Mucosa of rectum (tissue), 2 donors: Measurements from ENCODE around the gene CBLL1.
A peak's percentile ranks its signal among the peaks of the same experiment; 100 is the strongest.

Experiments used
- H3K27ac ChIP-seq, 2 donors: one replicate each; pipeline ENCODE4 v1.7.0; 2013; ENCODE audit warnings: inconsistent platforms in 2 of 2, low read depth in 2 of 2, low read length in 2 of 2
- H3K27me3 ChIP-seq, 2 donors: one replicate each; pipeline ENCODE4 v1.7.0; 2013; ENCODE audit warnings: low read length in 2 of 2; ENCODE audit not compliant: control insufficient read depth in 2 of 2, insufficient read depth in 2 of 2
- H3K36me3 ChIP-seq, 2 donors: one replicate each; pipeline ENCODE4 v1.7.0; 2013; ENCODE audit warnings: low read length in 2 of 2; ENCODE audit not compliant: control insufficient read depth in 2 of 2, insufficient read depth in 2 of 2
- H3K4me1 ChIP-seq, 2 donors: one replicate each; pipeline ENCODE4 v1.7.0; 2013; ENCODE audit warnings: low read length in 2 of 2, mild to moderate bottlenecking in 1 of 2; ENCODE audit not compliant: control insufficient read depth in 2 of 2, insufficient read depth in 2 of 2
- H3K4me3 ChIP-seq, 2 donors: one replicate each; pipeline ENCODE4 v1.7.0; 2013; ENCODE audit warnings: low read length in 2 of 2
- H3K9ac ChIP-seq, 2 donors: one replicate each; pipeline ENCODE4 v1.7.0; 2013; ENCODE audit warnings: low read length in 2 of 2, low read depth in 1 of 2, mild to moderate bottlenecking in 1 of 2
- H3K9me3 ChIP-seq, 2 donors: one replicate each; pipeline ENCODE4 v1.7.0; 2013; ENCODE audit warnings: low read length in 2 of 2; ENCODE audit not compliant: control insufficient read depth in 2 of 2
- donor health status: healthy.
- donor health status: Normal muscosa, but diverticular disease.

The CBLL1 gene, protein sequence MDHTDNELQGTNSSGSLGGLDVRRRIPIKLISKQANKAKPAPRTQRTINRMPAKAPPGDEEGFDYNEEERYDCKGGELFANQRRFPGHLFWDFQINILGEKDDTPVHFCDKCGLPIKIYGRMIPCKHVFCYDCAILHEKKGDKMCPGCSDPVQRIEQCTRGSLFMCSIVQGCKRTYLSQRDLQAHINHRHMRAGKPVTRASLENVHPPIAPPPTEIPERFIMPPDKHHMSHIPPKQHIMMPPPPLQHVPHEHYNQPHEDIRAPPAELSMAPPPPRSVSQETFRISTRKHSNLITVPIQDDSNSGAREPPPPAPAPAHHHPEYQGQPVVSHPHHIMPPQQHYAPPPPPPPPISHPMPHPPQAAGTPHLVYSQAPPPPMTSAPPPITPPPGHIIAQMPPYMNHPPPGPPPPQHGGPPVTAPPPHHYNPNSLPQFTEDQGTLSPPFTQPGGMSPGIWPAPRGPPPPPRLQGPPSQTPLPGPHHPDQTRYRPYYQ

DNA sequence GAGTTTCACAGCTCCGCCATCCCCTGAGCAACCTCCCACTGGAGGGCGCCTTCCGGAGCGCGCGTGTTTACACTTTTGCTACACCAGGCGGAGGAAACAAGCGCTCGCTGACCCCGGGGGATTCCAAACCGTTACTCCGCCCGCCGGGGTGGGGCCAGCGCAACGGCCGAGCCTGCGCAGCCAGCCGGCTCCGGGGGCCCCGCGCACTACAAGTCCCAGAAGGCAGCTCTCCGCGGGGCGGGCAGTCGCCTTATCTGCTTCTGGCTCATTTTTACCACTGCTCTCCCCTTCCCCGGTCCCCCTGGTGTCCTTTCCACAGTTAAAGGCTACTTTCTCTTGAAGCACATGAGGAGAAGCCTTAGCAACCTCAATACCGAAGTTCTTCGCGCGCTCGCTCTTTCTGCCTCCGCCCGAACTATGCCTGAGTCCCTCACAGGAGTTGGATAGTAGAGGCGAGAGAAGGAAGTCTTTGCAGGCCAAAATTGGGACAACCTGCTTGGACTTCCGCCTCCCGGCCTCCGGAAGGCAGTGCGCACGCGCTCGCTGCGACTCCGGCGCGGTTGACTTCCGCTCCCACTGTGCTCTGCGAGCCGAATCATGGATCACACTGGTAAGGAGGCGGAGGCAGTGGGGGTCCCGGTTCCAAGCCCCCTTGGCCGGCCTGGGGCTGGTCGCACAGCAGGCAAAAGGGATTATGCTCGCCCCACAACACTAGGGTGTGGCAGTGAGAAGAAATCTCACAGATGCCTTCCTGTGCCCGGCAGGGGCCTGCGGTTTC, at the start of gene CBLL1:
TSS of gene CBLL1 (plus strand) at position 576 of the 778 bp plus-strand sequence. CDS start at position 598, 22 bp downstream.
- H3K36me3 ChIP-seq, result peaks cover 0 to under 1% of the 10 kb centered on the region in 2 donors
- H3K9ac ChIP-seq, result peak within 1 kb of the TSS; percentile 82 to 94
- H3K4me3 ChIP-seq, result peak within 1 kb of the TSS; percentile 91 to 96
- H3K27me3 ChIP-seq, result no peaks in the 10 kb centered on the region
- peak within 1 kb of the TSS; percentile 97 to 98 for H3K27ac ChIP-seq
- H3K4me1 ChIP-seq, result peaks cover 15 to 23% of the 10 kb centered on the region in 2 donors
- no peaks in the 10 kb centered on the region for H3K9me3 ChIP-seq

GRCh38 chr7:107694386-107694785, 49.6 kb upstream of the CBLL1 start:
- Histone ChIP-seq H3K4me3 (no peak overlapping the region), H3K27ac (no peak overlapping the region), H3K27me3 (peaks cover 0 to 3% of the 10 kb centered on the region in 2 donors), H3K36me3 (no peaks in the 10 kb centered on the region), H3K9ac (no peak overlapping the region), H3K4me1 (no peaks in the 10 kb centered on the region), H3K9me3 (no peaks in the 10 kb centered on the region)

DNA sequence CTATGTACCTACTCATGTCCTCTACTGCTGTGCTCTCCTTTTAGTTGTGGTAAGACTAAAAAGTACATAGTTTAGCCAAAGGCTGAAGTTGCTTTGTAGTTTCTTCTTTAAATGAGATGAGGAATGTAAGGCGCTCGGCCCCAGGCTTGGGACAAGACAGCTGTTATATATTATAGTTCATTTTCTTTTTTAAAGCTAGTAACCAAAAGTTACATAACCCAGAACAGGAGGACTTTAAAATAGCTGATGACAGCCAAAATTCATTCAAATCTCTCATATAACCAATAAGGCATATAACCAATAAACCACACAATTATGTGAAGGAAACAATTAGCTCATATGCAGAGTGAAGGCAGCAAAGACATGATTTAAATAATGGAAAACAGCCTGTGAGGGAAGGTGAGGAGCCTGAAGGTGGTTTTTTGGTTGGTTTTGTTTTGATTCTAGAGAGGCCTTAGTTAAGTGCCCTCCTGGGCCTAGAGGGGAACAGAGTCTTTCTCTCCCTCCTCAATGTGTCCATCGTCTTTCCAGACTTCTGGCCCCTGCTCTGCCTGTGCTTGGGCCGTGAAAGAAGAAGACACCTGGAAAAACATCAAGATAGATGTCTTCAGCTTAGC, 47.5 kb upstream of the CBLL1 start:
- Histone ChIP-seq H3K9ac (no peak overlapping the region), H3K27ac (no peak overlapping the region), H3K9me3 (no peaks in the 10 kb centered on the region), H3K36me3 (no peaks in the 10 kb centered on the region), H3K27me3 (peaks cover 0 to 3% of the 10 kb centered on the region in 2 donors), H3K4me3 (no peak overlapping the region), H3K4me1 (no peaks in the 10 kb centered on the region)

DNA sequence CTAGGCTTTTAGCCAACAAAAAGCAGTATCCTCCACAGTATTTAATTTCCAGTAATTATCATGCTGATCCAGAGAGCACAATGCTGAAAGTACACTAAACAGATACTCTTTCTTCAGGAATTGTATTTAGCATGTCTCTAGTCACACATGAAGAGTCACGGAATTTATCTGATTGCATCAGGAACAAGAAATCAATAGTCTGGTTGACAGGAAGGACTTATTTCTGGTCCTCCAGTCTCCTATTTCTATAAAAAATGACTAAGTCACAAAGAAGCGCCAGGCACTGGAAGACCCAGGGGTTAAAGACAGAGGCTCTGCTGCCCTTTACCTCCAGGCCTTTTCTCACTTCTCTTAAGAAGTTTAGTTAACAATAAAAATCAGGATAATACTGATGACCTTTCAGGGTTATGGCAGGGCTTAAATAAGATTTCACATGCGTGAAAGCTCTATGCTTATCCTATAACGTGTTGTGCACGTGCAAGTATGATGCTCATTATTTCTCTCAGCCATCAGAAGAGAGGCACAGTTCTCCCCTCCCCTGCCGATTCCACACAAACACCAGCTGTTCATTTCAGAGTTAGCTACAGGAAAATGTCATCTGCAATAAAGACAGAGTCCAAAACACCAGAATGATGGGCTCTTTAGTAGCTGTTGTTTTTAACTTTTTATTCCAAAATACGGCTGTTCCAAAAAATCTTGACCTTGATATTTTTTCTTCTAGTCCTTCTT, 46.5 kb upstream of the CBLL1 start:
- no peaks in the 10 kb centered on the region for H3K4me1 ChIP-seq
- no peak overlapping the region for H3K9ac ChIP-seq
- H3K36me3 ChIP-seq, result no peaks in the 10 kb centered on the region
- no peak overlapping the region for H3K4me3 ChIP-seq
- H3K9me3 ChIP-seq, result no peaks in the 10 kb centered on the region
- H3K27ac ChIP-seq, result no peak overlapping the region
- H3K27me3 ChIP-seq, result peaks cover 0 to 3% of the 10 kb centered on the region in 2 donors

- Histone ChIP-seq H3K27me3 (no peaks in the 10 kb centered on the region), H3K4me1 (no peaks in the 10 kb centered on the region), H3K36me3 (no peaks in the 10 kb centered on the region), H3K4me3 (no peak overlapping the region), H3K9me3 (no peaks in the 10 kb centered on the region), H3K9ac (no peak overlapping the region), H3K27ac (no peak overlapping the region)
These were observed 43.4 kb upstream of the CBLL1 start for GRCh38 chr7:107700570-107700969.

GRCh38 chr7:107701191-107701590, 42.8 kb upstream of the CBLL1 start:
- Histone ChIP-seq H3K4me3 (no peak overlapping the region), H3K9me3 (no peaks in the 10 kb centered on the region), H3K9ac (no peak overlapping the region), H3K27ac (no peak overlapping the region), H3K36me3 (no peaks in the 10 kb centered on the region), H3K27me3 (no peaks in the 10 kb centered on the region), H3K4me1 (no peaks in the 10 kb centered on the region)

- Histone ChIP-seq H3K9me3 (no peaks in the 10 kb centered on the region), H3K9ac (no peak overlapping the region), H3K4me3 (no peak overlapping the region), H3K27ac (no peak overlapping the region), H3K27me3 (no peaks in the 10 kb centered on the region), H3K36me3 (no peaks in the 10 kb centered on the region), H3K4me1 (no peaks in the 10 kb centered on the region)
These were observed 40.7 kb upstream of the CBLL1 start for GRCh38 chr7:107703219-107703618.

DNA sequence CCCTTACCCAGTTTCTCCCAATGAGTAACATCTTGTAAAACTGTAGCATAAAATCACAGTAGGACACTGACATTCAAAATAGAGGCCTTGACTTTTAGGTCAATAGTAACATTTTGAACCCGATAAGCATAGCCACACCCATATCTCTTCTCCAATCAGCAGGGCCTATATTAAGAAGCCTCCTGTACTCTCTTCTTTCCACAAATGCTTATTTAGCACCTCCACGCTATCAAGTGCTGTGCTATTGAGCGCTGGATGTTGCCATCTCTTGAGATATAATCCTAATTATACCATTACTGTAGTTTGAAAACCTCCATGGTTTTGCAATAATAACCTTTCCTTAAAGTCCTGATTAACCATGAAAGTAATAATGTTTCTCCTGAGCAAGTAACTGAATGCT, 40.1 kb upstream of the CBLL1 start:
- H3K4me1 ChIP-seq, result no peaks in the 10 kb centered on the region
- no peaks in the 10 kb centered on the region for H3K27me3 ChIP-seq
- no peak overlapping the region for H3K9ac ChIP-seq
- H3K4me3 ChIP-seq, result no peak overlapping the region
- no peaks in the 10 kb centered on the region for H3K36me3 ChIP-seq
- H3K27ac ChIP-seq, result no peak overlapping the region
- H3K9me3 ChIP-seq, result no peaks in the 10 kb centered on the region

DNA sequence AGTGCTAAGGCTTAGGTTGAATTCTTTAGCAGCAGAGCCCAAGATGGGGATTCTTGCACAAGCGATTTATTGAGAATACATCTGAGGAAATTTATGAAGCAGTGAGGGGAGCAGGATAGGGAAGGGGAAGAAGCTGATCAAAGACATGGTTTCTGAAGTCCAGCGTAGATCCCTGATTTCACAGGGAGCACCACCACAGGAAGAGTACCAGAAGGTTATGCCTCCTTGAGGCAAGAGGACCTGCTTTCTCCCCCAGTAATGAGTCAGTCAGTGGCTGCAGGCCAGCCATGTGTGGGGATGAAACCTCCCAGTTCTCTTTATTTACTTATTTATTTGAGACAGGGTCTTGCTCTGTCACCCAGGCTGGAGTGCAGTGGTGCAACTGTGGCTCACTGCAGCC, 35.0 kb upstream of the CBLL1 start:
- no peaks in the 10 kb centered on the region for H3K9me3 ChIP-seq
- H3K27me3 ChIP-seq, result no peaks in the 10 kb centered on the region
- H3K9ac ChIP-seq, result no peak overlapping the region
- H3K4me3 ChIP-seq, result no peak overlapping the region
- no peaks in the 10 kb centered on the region for H3K36me3 ChIP-seq
- no peak overlapping the region for H3K27ac ChIP-seq
- H3K4me1 ChIP-seq, result no peaks in the 10 kb centered on the region
